SK-N-MC (cell line): ENCODE results near the gene ATP10B.

Source experiments
- EZH2 ChIP-seq: fragments of 200-600 bp; sonication (generic); IDR thresholded peaks from one replicate; pipeline ENCODE4 v1.6.1; 2017; ENCODE audit warnings: antibody characterized with exemption
- POLR2AphosphoS5 ChIP-seq: IDR thresholded peaks from 2 replicates; pipeline ENCODE4 v1.6.1; 2012; ENCODE audit warnings: mild to moderate bottlenecking, low read depth, low read length, borderline replicate concordance

- no peak for TF ChIP-seq EZH2
- TF ChIP-seq POLR2AphosphoS5 = no peak
These were observed 237.9 kb downstream of the ATP10B start for GRCh38 chr5:160614136-160614535.
